CD4-positive, alpha-beta T cell (primary cell): ENCODE measurements around the gene NRGN. TPM values are rescaled to one million over a fixed set of nuclear protein-coding genes. Genes with fewer than 3 reads are reported as not detected.

Source experiments
- total RNA-seq, 174 experiments: library from RNA in 2 of 174; stranded (reverse) in 2 of 174; gene quantifications; one replicate each; pipeline ENCODE4 v1.2.3 and lab custom pipeline; 2021 to 2026

NRGN gene
- total RNA-seq, 2 experiments from 2014 or later, result 0.84 to 1.4 TPM

Other genes starting within 250 kb of the NRGN start
- gene OR8B12, start 196.3 kb upstream of the NRGN start, total RNA-seq, result not detected
- gene OR8A1, start 169.9 kb upstream of the NRGN start, total RNA-seq, result not detected
- not detected for gene PANX3, start 128.5 kb upstream of the NRGN start, total RNA-seq
- gene TBRG1, start 117.1 kb upstream of the NRGN start, total RNA-seq, result 10 to 100 TPM; 62.4 to 65.9 TPM
- gene SIAE, start 66.2 kb upstream of the NRGN start, total RNA-seq, result 1 to 10 TPM; 4.5 to 5.6 TPM
- gene SPA17, start 66.0 kb upstream of the NRGN start, total RNA-seq, result under 1 TPM in 1 of 2 experiments, not detected in 1; 0.16 TPM
- gene VSIG2, start 12.3 kb downstream of the NRGN start, total RNA-seq, result under 1 TPM in 1 of 2 experiments, not detected in 1; 0.28 TPM
- under 1 TPM; 0.38 to 0.64 TPM for gene ESAM, start 22.3 kb downstream of the NRGN start, total RNA-seq
- 1 to 10 TPM; 4.2 to 5.1 TPM for gene MSANTD2, start 60.5 kb downstream of the NRGN start, total RNA-seq
- 10 to 100 TPM; 26.2 to 27.2 TPM for gene ROBO3, start 125.5 kb downstream of the NRGN start, total RNA-seq
- gene ROBO4, start 157.9 kb downstream of the NRGN start, total RNA-seq, result not detected
- not detected for gene HEPN1, start 179.3 kb downstream of the NRGN start, total RNA-seq
- not detected for gene HEPACAM, start 196.1 kb downstream of the NRGN start, total RNA-seq
- gene CCDC15, start 214.3 kb downstream of the NRGN start, total RNA-seq, result 1 to 10 TPM in 1 of 2 experiments, under 1 TPM in 1; 0.89 to 1.1 TPM